OCI-LY3 (cell line): ENCODE results near the gene SNAI1.

Source experiments
- EZH2phosphoT487 ChIP-seq: fragments of 200-600 bp; shearing (Covaris generic); IDR thresholded peaks from 2 replicates; pipeline ENCODE4 v1.6.1; 2018; ENCODE audit warnings: antibody characterized with exemption, mixed run types, low read depth
- TF ChIP-seq, protein P1 (sequence below): fragments of 200-600, 300-600 bp; sonication (generic); IDR thresholded peaks from 2 replicates; pipeline ENCODE4 v1.5.1; 2014; ENCODE audit warnings: antibody characterized with exemption, low read length, low read depth

DNA sequence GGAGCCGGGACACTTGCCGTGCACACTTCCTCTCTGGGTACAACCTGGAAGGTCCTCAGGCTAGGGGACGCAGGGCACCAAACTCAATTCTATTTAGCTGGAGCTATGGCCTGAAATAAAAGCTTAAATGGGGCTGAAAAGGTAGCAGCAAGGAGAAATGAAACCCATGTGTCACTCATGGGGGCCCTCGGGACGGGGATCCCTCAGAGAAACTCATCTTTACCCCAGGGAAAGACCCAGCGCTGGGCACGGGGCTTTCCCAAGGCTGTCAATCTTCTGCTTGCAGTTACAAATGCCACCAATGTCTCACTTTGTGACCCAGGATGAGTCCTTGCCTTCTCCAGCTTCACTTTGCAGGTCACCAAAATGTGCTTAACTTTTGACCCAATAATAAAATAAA, 16.5 kb downstream of the SNAI1 start:
- TF ChIP-seq, protein P1, sequence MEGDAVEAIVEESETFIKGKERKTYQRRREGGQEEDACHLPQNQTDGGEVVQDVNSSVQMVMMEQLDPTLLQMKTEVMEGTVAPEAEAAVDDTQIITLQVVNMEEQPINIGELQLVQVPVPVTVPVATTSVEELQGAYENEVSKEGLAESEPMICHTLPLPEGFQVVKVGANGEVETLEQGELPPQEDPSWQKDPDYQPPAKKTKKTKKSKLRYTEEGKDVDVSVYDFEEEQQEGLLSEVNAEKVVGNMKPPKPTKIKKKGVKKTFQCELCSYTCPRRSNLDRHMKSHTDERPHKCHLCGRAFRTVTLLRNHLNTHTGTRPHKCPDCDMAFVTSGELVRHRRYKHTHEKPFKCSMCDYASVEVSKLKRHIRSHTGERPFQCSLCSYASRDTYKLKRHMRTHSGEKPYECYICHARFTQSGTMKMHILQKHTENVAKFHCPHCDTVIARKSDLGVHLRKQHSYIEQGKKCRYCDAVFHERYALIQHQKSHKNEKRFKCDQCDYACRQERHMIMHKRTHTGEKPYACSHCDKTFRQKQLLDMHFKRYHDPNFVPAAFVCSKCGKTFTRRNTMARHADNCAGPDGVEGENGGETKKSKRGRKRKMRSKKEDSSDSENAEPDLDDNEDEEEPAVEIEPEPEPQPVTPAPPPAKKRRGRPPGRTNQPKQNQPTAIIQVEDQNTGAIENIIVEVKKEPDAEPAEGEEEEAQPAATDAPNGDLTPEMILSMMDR: no peak
- TF ChIP-seq EZH2phosphoT487: no peak
